Transverse colon (tissue), 4 donors: ENCODE results near the gene VSTM5.

Experiments
- EP300 ChIP-seq: sonication (generic); formaldehyde crosslinking; IDR thresholded peaks from one replicate; pipeline ENCODE4 v1.6.1; 2017; ENCODE audit warnings: antibody characterized with exemption, low read depth
- POLR2A ChIP-seq: fragments of 450-650 bp; IDR thresholded peaks from one replicate; pipeline ENCODE4 v1.6.1; 2016; ENCODE audit warnings: antibody characterized with exemption, mild to moderate bottlenecking, moderate library complexity
- POLR2AphosphoS5 ChIP-seq, 3 donors: sonication (generic); formaldehyde crosslinking; IDR thresholded peaks; one replicate each; pipeline ENCODE4 v1.6.1; 2016; ENCODE audit warnings: antibody characterized with exemption in 3 of 3
- TF ChIP-seq, protein P1 (sequence below), 5 experiments: fragments of 200-600 bp in 3 of 5; fragments of 450-650 bp in 2 of 5; sonication (generic) in 3 of 5; IDR thresholded peaks; 1 replicate in 2 of 5; 2 replicates in 3 of 5; pipeline ENCODE4 v1.5.1; 2016 to 2017; ENCODE audit warnings: antibody characterized with exemption in 5 of 5, inconsistent platforms in 3 of 5, mild to moderate bottlenecking in 2 of 5, moderate library complexity in 1 of 5

DNA sequence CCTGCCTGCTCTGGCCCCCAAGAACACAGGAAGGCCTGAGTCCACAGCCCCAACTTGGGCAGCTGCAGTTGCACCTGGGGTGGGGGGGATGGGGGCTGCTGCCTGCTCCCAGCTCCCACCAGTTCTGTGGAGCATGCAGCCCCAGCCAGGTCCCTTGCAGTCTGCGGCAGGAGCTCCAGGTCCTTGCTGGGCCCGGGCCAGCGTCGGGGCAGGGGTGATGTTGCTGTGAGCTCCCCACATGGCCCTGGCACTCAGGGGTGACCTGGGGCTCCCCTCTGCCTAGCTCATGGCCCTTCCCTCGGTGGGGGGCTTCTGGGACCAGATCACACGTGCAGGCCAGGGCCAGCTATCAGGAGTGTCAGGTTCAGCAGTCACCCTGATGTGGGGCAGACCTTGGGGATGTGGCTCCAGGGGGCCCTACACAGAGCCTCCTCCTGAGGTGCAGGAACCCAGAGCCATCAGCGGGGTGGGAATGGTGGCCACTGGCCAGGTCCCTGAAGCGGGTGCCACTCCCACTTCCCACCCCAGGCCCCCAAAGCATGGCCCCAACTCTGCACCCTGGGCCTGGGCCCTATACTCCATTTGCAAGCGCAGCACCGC is 76.7 kb downstream of the VSTM5 start:
- TF ChIP-seq POLR2A (no peak), EP300 (no peak), POLR2AphosphoS5 (IDR thresholded peaks at IDR 0.05) (no peak)
- TF ChIP-seq, protein P1, sequence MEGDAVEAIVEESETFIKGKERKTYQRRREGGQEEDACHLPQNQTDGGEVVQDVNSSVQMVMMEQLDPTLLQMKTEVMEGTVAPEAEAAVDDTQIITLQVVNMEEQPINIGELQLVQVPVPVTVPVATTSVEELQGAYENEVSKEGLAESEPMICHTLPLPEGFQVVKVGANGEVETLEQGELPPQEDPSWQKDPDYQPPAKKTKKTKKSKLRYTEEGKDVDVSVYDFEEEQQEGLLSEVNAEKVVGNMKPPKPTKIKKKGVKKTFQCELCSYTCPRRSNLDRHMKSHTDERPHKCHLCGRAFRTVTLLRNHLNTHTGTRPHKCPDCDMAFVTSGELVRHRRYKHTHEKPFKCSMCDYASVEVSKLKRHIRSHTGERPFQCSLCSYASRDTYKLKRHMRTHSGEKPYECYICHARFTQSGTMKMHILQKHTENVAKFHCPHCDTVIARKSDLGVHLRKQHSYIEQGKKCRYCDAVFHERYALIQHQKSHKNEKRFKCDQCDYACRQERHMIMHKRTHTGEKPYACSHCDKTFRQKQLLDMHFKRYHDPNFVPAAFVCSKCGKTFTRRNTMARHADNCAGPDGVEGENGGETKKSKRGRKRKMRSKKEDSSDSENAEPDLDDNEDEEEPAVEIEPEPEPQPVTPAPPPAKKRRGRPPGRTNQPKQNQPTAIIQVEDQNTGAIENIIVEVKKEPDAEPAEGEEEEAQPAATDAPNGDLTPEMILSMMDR (IDR thresholded peaks at IDR 0.05) = no peak
